Body of pancreas (tissue), 4 donors: ENCODE measurements around the gene CHD8.
"Not testable (repeated sequence)": the region's sequence is repeated elsewhere in the genome, so short reads cannot be mapped to it uniquely, and the experiment has no call there.

Source experiments
- CTCF ChIP-seq, 7 experiments: fragments of 450-650 bp in 4 of 7; fragments of 200-600 bp in 3 of 7; sonication (generic) in 3 of 7; IDR thresholded peaks; one replicate each; pipeline ENCODE4 v1.5.1; 2016 to 2019; ENCODE audit warnings: antibody characterized with exemption in 7 of 7
- POLR2A ChIP-seq, 3 donors: fragments of 450-650 bp; IDR thresholded peaks; one replicate each; pipeline ENCODE4 v1.6.1; 2016; ENCODE audit warnings: antibody characterized with exemption in 3 of 3, mild to moderate bottlenecking in 2 of 3

- TF ChIP-seq CTCF, POLR2A (IDR thresholded peaks at IDR 0.05): not testable (repeated sequence)
These were observed 13.3 kb downstream of the CHD8 start for GRCh38 chr14:21442657-21443056.
